ELF-1 (cell line): ENCODE data around the gene PTPRO.

Source experiments
- DNase-seq: peaks from one replicate; pipeline ENCODE4 v3.0.0-alpha.2; 2016; ENCODE audit warnings: low read depth, low spot score

PTPRO gene

DNA sequence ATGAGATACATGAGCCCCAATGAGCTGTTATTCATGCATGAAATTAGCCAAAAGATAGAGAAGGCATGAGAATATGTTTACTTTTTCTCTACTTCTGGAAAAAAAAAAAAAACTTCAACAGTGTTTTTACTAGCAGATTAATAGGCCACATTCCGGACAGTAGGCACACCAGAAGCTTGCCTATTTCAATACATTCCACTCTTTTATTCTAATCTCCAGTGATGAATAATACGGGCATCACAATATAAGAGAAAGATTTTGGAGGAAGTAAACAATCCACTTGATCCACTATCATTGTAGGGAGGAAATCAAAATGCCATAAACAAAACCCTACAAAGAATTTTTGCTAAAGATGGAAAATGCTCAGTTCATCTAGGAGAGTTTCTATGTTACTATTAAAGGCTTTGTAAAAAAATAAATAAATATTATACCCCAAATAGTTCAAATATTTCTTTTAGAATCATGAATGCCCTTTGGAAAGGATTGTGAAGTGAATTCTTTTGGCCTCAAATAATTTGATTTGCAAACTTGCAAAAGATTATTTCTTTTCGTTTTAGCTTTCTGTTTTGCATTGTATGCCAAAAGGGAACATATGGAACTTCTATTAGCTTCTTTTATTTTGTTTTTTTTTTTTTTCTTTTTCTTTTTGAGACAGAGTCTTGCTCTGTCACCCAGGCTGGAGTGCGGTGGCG is 234.2 kb downstream of the PTPRO start:
- DNase-seq: no peak

DNA sequence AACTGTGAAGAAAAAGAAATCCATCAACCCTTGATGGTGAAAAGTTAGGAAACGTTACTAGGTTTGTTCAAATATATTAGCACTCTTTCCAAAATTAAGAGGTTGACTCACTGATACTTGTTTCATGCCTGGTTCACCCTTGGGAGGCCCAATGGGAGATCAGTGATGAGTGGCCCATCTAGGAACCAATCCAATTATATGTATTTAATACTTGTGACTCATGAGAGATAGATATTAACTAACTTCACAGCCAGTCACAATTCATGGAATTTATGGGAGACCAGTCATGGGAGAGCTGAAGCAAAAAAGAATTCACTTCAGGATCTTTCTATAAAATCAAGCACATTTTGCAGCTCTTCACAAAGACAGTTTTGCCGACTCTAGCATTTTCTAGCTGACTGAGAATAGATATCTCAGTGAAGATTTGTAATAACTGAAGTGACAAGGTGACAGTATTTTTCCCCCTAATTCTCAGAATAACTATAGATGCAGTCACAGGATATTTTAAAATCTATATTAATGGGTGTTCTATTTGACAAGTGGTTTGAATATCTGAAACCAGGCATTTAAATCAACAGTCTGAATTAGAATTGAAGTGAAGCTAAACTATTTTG is 236.7 kb downstream of the PTPRO start:
- no peak for DNase-seq

DNA sequence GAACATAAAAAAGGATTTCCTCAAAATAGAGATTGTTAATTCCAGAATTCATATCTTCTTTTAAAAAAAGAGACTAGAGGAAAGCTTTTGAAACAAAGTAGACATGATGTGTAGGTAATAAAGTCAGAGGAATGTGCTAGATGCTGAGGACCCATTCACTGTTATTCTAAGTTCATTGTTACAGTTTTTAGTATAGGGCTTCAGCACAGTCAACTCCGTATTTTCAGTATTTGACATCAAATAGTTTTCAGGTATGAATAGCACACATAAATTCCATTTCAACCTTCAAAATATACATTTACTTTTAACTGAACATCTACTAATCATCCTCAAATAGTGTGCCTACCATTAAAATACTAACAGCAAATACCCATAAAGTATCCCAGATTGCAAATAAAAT is 239.1 kb downstream of the PTPRO start:
- DNase-seq: no peak

DNA sequence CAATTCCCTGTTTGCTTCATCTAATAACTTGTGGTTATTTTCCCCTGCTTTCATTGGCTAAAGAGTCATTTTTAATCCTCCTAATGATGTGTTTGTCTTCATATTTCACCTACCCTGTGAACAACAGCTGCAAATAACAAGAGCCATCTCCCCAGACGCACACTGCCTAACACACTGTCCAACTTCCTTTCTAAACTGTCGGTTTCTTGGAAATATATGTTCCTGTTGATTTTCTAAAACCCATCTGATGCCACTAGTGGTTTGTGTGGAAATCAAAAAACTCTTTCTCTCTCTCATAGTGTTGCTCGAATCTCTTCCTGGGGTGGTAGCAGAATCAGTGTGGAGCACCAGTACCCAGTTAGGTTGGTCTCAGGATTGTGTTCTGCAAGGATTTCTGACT is 240.0 kb downstream of the PTPRO start:
- DNase-seq: no peak

DNA sequence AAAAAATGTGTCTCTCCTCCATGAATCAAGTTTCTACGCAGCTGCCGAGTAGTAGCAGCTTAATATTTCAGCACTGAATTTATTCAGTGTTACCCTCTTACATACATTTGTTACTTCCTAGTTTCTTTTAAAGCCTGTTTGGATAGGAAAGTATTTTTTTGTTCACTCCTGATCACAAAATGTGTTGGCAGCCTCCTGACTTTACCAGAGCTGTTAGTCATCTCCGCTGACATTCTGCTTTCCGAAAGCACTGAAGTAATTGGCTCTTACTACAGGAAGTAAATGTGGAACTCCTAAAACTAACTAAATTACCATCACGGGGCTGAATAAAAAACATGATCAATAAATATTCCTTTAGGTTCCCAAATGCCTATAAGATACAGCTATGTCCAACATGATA is 241.4 kb downstream of the PTPRO start:
- DNase-seq: no peak

DNA sequence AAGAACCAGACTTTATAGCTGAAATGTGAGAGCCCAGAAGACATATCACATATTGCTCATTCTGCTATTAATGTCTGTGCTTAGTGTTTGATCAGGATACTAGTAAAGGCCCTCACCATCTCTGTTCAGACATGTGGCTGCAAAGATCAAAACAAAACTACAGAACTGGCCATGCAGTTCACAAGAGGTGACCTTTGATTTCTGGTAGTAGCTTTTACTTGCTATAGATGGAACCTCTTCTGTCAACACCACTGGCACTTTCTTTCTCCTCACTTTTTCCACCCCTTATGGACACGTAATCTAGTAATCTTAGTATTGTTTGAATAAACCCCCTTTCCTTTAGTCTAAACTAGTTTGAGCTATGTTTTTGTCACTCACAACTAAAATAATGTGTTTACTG is 252.0 kb downstream of the PTPRO start:
- no peak for DNase-seq

DNA sequence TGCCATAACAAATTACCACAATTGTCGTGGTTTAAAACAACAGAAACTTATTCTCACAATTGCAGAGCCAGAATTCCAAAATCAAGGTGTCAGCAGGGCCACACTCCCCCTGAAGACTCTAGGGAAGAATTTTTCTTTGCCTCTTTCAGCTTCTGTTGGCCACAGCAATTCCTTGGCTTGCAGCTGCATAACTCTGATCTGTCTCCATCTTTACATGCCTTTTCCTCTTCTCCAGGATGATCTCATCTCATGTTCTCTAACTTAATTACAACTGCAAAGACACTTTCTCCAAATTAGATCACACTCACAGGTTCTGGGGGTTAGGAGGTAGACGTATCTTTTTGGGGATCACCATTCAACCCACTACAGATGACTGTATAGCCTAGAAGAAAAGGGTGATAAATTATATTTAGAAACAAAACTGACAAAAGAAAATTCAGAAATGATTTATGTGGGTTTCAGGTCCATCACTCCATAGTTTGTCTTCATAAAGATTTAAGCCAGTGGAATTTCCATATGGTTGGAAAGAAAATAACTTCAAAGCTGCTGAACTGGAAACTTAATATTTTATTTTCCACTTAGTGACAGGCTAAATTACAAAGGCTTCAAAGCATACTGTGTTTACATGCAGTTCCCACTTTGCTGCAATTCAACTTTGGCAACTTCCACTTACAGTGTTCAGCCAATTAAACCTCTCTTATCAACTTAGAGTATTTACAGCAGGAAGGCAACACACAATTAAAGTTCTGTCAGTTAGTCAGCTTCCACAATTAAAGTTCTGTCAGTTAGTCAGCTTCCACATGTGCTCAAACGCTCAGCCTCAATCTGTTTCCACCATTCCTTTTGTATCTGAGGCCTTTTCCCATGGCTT is 253.6 kb downstream of the PTPRO start:
- DNase-seq: no peak

DNA sequence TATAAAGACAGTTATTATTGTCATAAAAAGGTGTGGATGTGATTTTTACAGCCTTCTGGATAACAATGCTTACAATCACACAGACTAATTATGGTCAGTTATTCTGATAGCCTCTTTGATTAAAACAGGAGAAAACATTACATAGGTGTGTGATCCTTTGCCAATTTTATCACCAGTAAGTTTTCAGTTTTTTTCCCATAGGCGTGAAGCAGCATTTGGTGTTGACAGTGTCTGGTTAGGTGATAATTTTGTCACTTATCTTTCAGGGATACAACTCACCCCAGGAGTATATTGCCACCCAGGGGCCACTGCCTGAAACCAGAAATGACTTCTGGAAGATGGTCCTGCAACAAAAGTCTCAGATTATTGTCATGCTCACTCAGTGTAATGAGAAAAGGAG is 258.1 kb downstream of the PTPRO start:
- DNase-seq: no peak

DNA sequence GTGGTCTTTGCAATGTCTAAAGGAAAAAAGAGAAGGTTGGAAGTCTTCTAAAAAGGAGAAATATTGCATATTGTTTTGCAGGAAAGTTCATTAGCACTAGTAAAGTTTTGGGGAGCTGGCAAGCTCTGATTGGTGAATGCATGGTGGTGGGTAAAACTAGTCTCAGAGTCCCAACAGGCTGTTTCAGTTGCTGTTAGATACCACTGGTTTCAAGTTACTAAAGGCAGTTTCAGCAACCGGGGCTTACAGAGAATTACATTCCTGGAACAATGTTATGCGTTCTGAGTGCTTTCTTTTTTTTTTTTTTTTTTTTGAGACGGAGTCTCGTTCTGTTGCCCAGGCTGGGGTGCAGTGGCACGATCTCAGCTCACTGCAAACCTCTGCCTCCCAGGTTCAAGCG is 258.7 kb downstream of the PTPRO start:
- DNase-seq: no peak

DNA sequence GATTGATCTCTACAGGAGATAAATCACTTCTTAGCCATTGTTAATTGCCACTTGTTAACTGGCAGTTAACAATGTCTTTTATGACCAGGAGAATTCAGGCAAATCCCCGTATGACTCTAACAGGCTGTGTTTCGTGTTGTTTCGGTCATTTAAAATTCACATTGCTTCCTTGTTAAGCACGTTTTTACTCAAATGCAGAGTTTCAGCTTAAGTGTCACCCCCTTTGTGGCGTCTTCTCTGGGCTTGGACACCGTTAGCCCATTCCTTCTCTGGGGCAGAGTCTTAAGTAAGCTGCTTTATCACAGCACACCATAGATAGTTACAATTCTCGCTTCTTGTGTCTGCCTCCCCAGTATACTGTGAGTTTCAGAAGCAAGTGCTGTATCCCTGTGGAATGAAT is 261.5 kb downstream of the PTPRO start:
- DNase-seq: no peak

DNA sequence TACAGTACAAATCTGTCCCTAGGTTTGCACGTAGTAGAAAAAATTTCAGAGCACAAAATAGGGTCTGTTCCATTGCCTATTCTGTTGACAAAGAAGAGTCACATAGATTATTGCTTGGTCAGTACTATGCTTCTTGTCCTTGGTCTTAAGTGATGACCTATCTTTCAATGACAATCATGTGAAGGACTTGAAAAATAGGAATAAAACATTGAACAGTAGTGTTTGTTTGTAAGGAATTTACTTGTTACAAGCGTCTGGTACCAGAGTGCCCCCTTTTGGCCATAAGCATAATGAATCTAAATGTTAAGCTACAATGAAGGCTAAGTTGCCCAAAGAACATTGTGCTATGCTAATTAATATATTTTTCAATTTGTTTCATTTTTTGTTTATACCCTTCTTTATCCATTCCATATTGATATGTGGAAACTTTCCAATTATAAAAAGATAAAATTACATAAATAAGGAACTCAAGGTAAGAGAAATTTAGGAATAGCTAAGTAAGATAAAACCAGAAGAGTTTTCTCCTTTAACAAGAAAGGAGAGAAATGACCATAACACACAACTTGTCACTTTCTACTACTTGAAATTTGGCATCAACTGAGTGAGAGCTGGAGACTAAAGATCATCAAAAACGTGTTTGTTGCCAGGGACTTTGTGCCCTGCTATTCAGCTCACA is 262.2 kb downstream of the PTPRO start:
- DNase-seq: no peak

DNA sequence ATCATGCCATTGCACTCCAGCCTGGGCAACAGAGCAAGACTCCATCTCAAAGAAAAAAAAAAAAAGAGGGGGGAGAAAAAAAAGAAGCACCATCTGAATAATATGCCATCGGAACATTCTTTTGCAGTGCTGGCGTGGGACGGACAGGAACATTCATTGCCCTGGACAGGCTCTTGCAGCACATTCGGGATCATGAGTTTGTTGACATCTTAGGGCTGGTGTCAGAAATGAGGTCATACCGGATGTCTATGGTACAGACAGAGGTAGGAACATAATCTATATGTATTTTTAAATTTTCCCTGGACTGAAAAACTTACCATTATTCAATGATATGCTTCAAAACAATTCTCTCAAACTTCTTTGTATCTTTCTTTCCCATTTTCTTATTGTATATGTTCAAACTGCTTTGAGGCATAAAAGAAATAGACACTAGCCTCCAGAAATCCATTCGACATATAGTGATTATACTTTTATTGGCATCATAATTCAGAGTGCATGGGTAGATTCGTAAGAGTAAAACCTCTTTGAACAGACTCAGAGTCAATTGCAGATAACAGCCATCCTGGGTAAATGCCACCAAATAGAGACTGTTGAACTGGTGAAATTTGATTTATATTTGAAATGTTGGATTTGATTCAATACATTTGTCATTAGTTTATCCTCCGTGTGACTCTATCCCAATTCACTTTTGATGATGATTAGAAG is 267.2 kb downstream of the PTPRO start:
- no peak for DNase-seq

DNA sequence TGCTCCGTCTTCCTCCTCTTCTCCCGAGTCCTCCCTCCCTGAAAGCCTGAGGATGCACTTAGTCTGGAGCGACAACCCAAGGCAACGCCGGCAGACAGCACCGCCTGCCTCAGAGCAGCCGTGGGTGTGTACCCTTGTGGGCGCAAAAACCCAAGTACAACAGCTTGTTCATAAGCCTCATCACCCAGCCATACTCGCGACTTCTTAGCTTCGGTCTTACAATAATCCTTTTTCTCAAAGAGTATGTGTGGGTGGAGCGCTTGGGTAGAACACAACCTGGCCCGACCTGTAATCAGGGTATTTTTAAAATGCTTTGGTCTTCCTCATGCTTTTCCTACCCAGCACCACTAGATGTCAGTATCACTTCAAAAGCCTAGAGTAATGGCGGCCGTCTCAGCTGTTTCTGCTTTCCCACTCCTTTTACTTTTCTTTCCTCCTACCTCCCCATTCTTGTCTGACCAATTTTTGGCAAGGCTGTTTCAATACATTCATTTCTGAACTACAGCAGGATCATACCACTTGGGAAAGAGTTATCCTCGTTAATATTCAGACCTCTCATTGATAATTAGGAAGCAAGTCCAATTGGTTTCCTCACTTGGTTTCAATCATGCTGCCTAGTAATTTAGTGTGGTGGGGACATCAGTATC is 268.0 kb downstream of the PTPRO start:
- peak; percentile 71 for DNase-seq

DNA sequence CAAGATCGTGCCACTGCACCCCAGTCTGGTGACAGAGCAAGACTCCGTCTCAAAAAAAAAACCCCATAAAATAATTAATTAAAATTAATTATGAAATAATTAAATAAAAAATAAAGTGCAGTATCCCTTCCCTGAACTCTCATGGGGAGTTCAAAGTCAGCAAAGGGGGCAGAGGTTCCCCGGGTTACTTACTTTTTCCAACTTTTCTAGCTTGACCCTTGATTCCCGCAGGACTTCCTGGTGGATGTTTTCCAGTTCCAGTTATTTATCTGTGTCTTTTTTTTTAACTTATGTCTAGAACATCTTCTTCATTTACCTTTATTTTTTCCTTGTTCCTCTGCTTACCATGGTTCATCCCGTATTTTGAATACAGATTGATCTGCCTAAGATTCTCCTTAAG is 269.5 kb downstream of the PTPRO start:
- no peak for DNase-seq

DNA sequence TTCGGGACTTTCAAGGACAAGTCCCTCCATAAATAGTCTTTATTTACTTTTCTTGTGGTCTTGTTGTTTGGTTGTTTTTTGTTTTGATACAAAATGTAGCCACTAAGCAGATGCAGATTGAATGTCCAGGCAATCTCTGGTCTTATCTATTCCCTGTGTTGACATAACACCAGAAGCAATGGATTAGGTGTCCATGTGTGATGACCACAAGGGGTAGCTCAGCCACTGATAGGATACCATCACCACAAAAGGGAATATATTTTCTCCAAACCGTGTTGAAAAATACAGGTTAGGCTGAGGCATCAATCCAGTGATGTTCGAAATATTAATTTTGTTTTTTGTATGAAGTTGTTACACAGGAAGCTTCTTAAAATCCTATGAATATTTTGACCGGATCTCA is 270.6 kb downstream of the PTPRO start:
- peak; percentile 7 for DNase-seq

DNA sequence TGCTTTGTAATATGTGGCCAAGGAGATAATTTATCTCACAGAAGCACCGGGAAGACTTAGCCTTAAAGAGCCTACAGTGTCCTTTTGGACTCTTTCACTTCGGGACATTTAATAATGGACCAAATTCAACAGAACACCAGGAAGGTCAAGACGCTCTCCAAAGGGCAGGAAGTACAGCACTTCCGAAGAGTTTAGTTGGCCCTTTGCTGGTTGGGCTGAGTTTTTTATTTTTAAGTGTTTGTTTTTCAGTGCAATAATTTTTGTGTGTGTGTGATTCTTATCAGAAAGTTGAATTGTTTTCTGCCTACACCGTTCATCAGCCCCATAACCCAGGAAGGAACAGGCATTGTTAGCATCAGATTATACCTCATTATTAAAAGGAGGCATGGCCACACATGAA is 273.9 kb downstream of the PTPRO start:
- DNase-seq: no peak

DNA sequence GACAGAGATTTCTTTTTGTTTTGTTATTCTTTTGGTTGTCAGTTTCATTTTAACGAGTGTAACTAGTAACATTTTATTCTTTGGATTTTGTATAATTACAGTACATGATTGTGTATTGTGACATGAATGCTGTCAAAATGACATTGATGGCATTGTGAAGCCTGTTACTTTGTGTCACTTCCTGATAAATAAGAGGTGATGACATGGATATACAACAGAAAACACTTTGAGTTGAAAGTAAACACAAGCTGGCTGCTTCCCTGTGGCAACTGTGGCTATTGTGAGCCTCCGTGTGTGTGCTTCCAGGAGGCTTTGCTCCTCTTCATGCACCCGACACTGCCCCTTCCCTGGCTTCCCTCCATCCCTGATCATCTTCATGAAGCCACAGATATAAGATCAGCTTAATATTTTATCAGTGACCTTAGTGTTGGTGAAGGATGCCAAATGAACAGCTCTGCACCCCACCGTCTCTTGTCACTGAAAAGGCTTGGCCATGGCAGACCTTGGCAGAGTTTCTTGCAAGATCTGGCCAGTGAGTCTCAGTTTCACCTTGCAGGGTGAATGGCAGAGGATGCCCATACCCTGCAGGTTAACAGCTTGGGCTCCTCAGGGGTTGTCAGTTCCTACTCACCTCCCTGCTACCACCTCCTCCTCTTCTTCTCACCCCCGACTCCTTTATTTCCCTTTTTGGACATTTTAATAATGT is 275.0 kb downstream of the PTPRO start:
- no peak for DNase-seq

DNA sequence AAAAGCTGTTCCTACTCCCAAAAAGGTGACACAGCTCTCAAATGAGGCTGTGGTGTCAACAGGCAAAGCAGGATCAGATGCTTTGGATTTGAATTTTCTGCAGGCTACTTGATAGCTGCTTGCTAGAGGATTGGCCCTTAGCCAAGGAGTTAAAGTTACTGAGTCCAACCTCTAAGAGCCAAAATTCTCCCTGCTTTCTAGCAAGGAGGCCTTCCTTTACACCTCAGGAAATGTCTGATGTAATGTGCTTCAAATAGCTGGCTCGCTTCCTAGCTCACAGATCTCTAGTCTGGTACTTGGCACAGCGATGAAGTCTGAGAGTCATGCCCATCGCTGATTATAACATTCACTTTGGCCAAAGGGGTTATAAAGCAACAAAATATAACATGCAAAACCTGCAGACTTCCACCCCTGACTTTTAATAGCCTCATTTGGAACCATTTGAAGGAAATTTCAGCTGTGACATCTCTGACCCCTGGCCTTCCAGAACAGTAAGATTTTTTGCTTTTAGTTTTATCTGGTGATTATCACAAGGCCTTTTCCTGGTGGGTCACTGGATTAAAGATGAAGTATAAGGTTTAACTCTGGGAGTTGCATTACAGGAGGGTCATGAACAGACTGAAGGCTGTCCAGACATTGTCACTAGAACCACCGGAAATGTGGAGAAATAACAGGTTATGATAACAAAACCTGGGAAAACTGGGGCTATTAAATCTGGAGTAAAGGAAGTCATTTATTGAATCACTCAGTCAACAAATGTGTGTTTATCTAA is 277.1 kb downstream of the PTPRO start:
- no peak for DNase-seq

DNA sequence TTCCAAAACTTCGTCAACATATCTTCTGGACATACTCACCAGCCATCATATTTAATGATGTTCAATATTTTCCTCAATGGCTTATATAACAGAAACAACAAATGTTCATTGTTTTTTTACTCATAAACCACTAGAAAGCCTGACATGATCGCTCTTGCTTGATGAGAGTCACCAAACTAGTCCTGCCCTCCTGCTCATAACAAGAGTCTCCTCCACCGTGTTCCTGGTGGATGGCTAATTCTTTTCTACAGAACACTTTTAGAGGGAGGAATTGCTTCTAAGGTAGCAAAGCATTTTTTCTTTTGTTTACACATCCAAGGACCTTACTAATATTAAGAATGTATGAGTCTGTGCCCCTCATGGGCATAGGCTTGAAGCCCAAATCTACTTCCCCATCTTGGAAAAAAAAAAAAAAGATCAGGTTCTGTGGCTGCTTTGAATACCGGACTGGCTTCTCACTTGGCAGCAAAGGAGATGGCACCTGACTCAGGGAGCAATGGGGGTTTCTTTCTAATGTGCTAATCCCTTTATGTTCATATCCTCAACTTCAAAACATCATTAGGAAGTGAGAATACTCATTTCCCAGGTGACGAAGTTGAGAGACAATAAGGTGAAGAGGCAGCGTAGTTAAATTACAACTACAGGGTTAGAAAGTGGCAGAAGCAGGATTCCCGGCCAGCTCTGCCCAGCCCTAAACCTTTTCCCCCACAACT is 278.1 kb downstream of the PTPRO start:
- DNase-seq: no peak
